Middle frontal gyrus (tissue), 1 donor: ENCODE measurements around the gene HLA-A.

Source experiments
- DNase-seq: peaks from one replicate; pipeline ENCODE4 v3.0.0-alpha.2; 2015; ENCODE audit warnings: low spot score; ENCODE audit errors: extremely low spot score

Gene HLA-A

DNA sequence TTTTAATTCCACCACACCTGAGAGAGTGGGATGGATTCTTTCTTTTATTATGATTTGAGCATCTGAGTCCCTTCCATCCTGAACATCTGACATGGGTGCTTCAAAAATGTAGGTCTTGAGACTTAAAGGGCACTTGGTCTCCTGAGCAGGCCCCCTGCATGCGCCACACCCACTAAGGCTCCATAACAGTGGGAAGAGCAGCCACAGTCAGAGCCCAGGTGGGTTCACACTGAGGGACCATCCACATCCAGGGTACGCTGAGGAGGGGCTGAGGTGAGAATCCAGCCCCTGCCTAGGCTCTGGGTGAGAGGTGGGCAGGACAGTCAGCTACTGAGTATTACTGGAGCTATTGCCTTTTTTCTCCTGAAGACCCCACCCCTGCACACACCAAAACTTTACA lies 42.7 kb downstream of the HLA-A start:
- no peak for DNase-seq

DNA sequence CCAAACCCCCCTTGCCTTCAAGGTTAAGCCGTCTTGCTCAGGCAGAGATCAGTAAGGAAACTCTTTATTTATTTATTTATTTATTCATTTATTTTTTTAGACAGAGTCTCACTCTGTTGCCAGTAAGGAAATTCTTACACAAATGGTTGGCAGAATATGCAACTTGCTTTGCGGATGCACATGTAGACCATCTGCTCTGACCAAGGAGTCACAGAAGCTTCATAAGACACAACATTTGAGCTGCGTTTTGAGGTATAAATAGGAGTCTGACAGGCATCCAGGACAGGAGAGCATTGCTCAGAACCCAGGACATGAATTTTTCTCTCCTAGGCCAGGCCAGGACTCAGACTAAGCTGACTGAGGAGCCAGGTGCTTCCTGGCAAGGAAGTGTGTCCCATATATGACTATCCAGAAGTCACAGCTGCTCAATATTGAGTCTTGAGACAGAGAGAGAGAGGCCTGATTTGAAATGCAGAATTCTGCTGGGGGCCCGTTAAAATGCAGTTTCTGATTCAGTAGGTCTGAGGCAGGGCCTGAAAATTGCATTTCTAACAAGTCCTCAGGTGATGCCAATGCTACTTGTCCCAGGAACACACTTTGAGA lies 43.9 kb downstream of the HLA-A start:
- no peak for DNase-seq

DNA sequence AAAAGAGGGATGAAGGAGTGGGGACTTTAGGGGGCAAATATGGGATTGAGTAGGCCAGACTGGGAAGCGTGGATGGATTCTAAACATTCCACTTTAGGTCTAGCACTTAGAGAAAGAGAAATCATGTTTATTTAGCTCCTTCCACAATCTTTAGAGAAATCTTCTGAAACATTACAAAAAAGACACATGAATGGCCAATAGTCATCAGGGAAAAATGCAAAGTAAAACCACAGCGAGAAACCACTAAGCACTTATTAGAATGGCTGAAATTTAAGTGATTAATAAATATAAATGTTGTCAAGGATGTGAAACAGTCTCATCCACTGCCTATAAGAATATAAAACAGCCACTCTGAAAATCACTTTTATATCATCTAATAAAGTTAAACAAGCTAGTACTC lies 46.9 kb downstream of the HLA-A start:
- DNase-seq = no peak

DNA sequence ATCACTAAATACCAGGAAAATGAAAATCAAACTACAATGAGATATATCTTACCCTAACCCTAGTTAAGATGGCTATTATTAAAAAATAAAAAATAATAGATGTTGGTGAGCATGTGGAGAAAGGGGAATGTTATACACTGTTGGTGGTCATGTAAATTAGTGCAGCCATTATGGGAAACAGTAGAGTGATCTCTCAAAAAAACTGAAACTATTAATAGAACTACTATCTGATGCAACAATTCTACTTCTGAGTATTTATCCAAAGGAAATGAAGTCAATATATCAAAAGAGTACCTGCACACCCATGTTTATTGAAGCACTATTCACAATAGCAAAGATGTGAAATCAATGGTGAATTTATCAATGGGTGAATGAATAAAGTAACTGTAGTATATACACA lies 48.6 kb downstream of the HLA-A start:
- no peak for DNase-seq

DNA sequence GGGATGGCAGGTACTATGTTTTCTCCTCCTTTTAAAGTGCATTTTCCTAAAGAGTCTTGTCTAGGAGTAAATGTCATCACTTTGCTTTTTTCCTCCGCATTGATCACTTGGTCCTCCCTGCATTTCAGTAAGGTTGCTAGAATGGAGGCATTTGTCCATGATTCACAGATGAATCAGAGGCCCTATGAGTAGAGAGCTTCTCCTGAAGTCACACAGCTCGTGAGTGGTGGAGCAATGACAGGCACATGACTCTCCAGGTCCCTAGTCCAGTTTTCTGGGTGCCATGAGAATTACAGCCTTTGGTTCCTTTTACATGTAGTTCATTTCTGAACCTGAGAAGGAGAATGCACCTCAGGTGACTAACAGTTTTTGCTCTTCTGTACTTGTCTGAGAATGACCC lies 50.5 kb downstream of the HLA-A start:
- no peak for DNase-seq

DNA sequence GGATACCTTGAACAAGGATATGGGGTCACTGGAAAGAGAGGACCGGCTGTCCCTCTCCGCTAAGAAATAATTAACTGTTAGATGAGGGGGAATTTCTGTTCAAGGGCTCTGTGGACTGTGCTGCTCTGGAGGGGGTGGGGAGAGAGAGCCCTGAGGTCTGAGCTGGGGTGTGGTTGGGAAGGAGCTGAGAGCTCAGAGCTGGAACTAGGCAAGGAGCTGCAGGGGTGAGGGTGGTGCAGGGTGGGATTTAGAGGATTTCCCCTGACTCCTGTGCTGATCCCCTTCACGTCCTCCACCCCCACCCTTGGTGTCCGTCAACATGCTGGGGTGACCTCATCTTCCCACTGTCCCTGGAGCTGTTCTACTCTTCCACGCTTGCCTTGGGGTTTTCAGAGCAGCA lies 52.5 kb downstream of the HLA-A start:
- DNase-seq = no peak

DNA sequence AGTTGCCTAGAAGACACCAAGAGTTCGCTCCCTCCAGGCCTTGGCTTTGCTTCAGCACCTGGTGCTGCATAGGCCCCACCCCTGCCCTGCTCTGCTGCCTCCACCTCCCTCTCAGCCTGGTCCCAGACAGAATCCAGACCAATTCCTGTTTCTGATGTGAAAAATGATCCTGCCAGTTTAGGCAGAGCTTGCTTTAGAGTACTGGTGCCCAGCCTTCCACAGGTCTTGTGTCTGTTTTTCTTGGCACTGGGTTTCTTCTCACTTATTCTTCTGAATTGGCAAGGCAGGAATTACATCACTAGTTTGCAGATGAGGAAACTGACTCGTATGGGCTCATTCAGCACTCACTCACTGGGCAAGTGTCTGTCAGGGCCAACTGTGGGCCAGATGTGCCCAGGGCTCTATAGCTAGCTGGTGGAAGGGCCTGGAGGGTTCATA lies 53.0 kb downstream of the HLA-A start:
- no peak for DNase-seq
